Measurements from ENCODE around the gene SERPINB12.

- TF ChIP-seq CTCF (IDR thresholded peaks at IDR 0.05) (no peak), REST (IDR thresholded peaks at IDR 0.05; ENCODE audit: insufficient read depth in 1 of 2, low read depth in 2 of 2, low read length in 1 of 2) (no peak), POLR2AphosphoS5 (IDR thresholded peaks at IDR 0.05; ENCODE audit: low read depth, low read length) (no peak), SIN3A (IDR thresholded peaks at IDR 0.05; ENCODE audit: borderline replicate concordance, insufficient read depth, low read depth, low read length) (no peak)
Observed at GRCh38 chr18:63585988-63586387, 43.8 kb downstream of the SERPINB12 start.
